PC-3 (cell line): Measurements from ENCODE around the gene CACNA1S.

ENCODE experiments used
- CTCF ChIP-seq: fragments of 300-600 bp; sonication (generic); conservative IDR thresholded peaks from 2 replicates; pipeline ENCODE4 v1.5.1; 2017; ENCODE audit warnings: antibody characterized with exemption, low read depth, mild to moderate bottlenecking, low read length
- EZH2 ChIP-seq: fragments of 300-600 bp; sonication (generic); IDR thresholded peaks from one replicate; pipeline ENCODE4 v1.6.1; 2017; ENCODE audit warnings: antibody characterized with exemption, mild to moderate bottlenecking, low read length; ENCODE audit not compliant: unreplicated experiment
- EZH2phosphoT487 ChIP-seq: fragments of 300-600 bp; sonication (generic); IDR thresholded peaks from 2 replicates; pipeline ENCODE4 v1.6.1; 2018; ENCODE audit warnings: mild to moderate bottlenecking, antibody characterized with exemption, low read length, borderline replicate concordance

- TF ChIP-seq EZH2 (no peak), CTCF (no peak), EZH2phosphoT487 (no peak)
Measured at GRCh38 chr1:201139756-201140155, 27.5 kb upstream of the CACNA1S start.
